Sigmoid colon (tissue), 4 donors: ENCODE data around the gene CYP2A7.
"Not testable (repeated sequence)": the region's sequence is repeated elsewhere in the genome, so short reads cannot be mapped to it uniquely, and the experiment has no call there.

Source experiments
- CTCF ChIP-seq, 4 experiments: fragments of 450-650 bp in 3 of 4; fragments of 200-600 bp in 1 of 4; IDR thresholded peaks; one replicate each; pipeline ENCODE4 v1.5.1; 2016 to 2019; ENCODE audit warnings: antibody characterized with exemption in 4 of 4, mild to moderate bottlenecking in 3 of 4, moderate library complexity in 2 of 4
- POLR2A ChIP-seq, 2 donors: fragments of 450-650 bp; IDR thresholded peaks; one replicate each; pipeline ENCODE4 v1.6.1; 2016; ENCODE audit warnings: antibody characterized with exemption in 2 of 2, mild to moderate bottlenecking in 2 of 2, moderate library complexity in 2 of 2
- POLR2AphosphoS5 ChIP-seq, 4 donors: sonication (generic); formaldehyde crosslinking; IDR thresholded peaks; one replicate each; pipeline ENCODE4 v1.6.1; 2017; ENCODE audit warnings: antibody characterized with exemption in 4 of 4

DNA sequence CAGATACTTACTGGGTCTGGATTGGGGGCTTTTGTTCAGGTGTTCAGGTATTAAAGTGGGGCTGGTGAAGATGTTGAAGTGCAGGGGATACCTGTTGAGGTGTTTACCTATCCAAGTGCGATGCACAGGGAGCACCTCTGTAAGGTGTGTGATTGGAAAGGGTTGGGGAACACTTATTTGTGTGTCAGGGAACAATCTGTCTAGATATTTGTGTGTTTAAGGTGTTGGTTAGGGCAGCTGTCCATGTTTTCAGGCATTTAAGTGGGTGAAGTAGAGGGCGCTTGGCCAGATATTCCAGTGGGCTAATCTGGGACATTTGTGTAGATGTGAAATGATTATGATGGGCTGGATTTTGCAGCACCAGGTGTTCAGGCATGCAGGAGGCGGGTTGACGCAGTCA lies 2.7 kb downstream of the CYP2A7 start:
- TF ChIP-seq CTCF, POLR2A, POLR2AphosphoS5 (IDR thresholded peaks at IDR 0.05): not testable (repeated sequence)
